ENCODE data around the gene NOL9. TPM values are rescaled to one million over a fixed set of nuclear protein-coding genes. Genes with fewer than 3 reads are reported as not detected.

Gene NOL9
- total and polyA plus RNA-seq, 9 of the 15 experiments (the other 6 are each of a cell fraction or from before 2014, with no cell fraction given): 5.6 to 76.5 (median 47.3) TPM

- TF ChIP-seq ZBTB33 (CRISPR knock-in tag; IDR thresholded peaks at IDR 0.05) (0 out of 2 replicates have a peak, but pooled peaks have one; percentile 10), FOXP1 (CRISPR knock-in tag; IDR thresholded peaks at IDR 0.05) (peak; percentile 86), RHOXF2B (CRISPR knock-in tag; conservative IDR thresholded peaks at IDR 0.05) (no peak), PRPF4 (IDR thresholded peaks at IDR 0.05; ENCODE audit: insufficient read depth, low read depth, low read length, poor library complexity, severe bottlenecking) (no peak), REST (IDR thresholded peaks at IDR 0.05; ENCODE audit: borderline replicate concordance) (no peak), REST (CRISPR knock-in tag; IDR thresholded peaks at IDR 0.05; ENCODE audit: low read depth) (peak; percentile 13; the same call in 1 of the 2 replicates), ETV1 (tag; conservative IDR thresholded peaks at IDR 0.05; ENCODE audit: low read depth) (no peak), KLF13 (tag; IDR thresholded peaks at IDR 0.05; ENCODE audit: borderline replicate concordance, low read depth) (no peak), TAL1 (IDR thresholded peaks at IDR 0.05) (no peak), CEBPB (tag; IDR thresholded peaks at IDR 0.05) (no peak), ZNF263 (CRISPR knock-in tag; IDR thresholded peaks at IDR 0.05; ENCODE audit: borderline replicate concordance) (peak; percentile 31; the same call in 1 of the 2 replicates), SMC3 (conservative IDR thresholded peaks at IDR 0.05; ENCODE audit: insufficient read depth, low read depth, low read length) (no peak), NR2C1 (IDR thresholded peaks at IDR 0.05) (no peak), NR2C1 (tag; IDR thresholded peaks at IDR 0.05) (no peak)
- TF ChIP-seq, protein P1, sequence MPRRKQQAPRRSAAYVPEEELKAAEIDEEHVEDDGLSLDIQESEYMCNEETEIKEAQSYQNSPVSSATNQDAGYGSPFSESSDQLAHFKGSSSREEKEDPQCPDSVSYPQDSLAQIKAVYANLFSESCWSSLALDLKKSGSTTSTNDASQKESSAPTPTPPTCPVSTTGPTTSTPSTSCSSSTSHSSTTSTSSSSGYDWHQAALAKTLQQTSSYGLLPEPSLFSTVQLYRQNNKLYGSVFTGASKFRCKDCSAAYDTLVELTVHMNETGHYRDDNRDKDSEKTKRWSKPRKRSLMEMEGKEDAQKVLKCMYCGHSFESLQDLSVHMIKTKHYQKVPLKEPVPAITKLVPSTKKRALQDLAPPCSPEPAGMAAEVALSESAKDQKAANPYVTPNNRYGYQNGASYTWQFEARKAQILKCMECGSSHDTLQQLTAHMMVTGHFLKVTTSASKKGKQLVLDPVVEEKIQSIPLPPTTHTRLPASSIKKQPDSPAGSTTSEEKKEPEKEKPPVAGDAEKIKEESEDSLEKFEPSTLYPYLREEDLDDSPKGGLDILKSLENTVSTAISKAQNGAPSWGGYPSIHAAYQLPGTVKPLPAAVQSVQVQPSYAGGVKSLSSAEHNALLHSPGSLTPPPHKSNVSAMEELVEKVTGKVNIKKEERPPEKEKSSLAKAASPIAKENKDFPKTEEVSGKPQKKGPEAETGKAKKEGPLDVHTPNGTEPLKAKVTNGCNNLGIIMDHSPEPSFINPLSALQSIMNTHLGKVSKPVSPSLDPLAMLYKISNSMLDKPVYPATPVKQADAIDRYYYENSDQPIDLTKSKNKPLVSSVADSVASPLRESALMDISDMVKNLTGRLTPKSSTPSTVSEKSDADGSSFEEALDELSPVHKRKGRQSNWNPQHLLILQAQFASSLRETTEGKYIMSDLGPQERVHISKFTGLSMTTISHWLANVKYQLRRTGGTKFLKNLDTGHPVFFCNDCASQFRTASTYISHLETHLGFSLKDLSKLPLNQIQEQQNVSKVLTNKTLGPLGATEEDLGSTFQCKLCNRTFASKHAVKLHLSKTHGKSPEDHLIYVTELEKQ (CRISPR knock-in tag; IDR thresholded peaks at IDR 0.05): no peak
Observed at GRCh38 chr1:6602669-6603237, 48.4 kb upstream of the NOL9 start, which contains the start of gene KLHL21 (continued).
